AG09319 (cell line): ENCODE measurements around the gene ZNF692.

ENCODE experiments used
- DNase-seq: peaks from one replicate; pipeline ENCODE4 v3.0.0-alpha.2; 2010; ENCODE audit warnings: low read depth; ENCODE audit errors: extremely low read depth
- CTCF ChIP-seq: IDR thresholded peaks from 2 replicates; pipeline ENCODE4 v1.5.1; 2011; ENCODE audit warnings: low read depth, mild to moderate bottlenecking, inconsistent platforms, low read length, moderate library complexity

ZNF692 gene

GRCh38 chr1:248822148-248823032 is 36.5 kb downstream of the ZNF692 start:
- no peak for DNase-seq

GRCh38 chr1:248821641-248822040 is 37.2 kb downstream of the ZNF692 start:
- TF ChIP-seq CTCF: no peak
- DNase-seq: no peak

More at GRCh38 chr1:248822148-248823032, 36.5 kb downstream of the ZNF692 start:
- TF ChIP-seq CTCF: no peak

- TF ChIP-seq CTCF: no peak
Observed at GRCh38 chr1:248821101-248821500, 37.8 kb downstream of the ZNF692 start.

GRCh38 chr1:248820041-248820585 is 38.8 kb downstream of the ZNF692 start:
- TF ChIP-seq CTCF: no peak
- no peak for DNase-seq

More at GRCh38 chr1:248821101-248821500, 37.8 kb downstream of the ZNF692 start:
- DNase-seq: no peak

GRCh38 chr1:248818505-248819374 is 40.1 kb downstream of the ZNF692 start:
- no peak for DNase-seq
- no peak for TF ChIP-seq CTCF

GRCh38 chr1:248817065-248817464 is 41.8 kb downstream of the ZNF692 start:
- no peak for DNase-seq
- TF ChIP-seq CTCF: no peak
